IMR-90 (cell line): Measurements from ENCODE around the gene GPR35. TPM values are rescaled to one million over a fixed set of nuclear protein-coding genes. Genes with fewer than 3 reads are reported as not detected.

Experiments used
- ATAC-seq: fragments of 200-7000 bp; cut with Tn5 transposase; 2 replicates; pipeline ENCODE4 v1.9.1; 2020; ENCODE audit warnings: low read depth, mild to moderate bottlenecking, moderate library complexity
- BruUV-seq: library from RNA; stranded (reverse); fragments of 400-500 nt; replicated peaks from 2 replicates; lab custom pipeline; 2021; lab: Mats Ljungman, UMichigan
- CTCF ChIA-PET: fragments of 300-600 bp; formaldehyde crosslinking; extraction: SDS; loops from one replicate; lab custom pipeline; 2021; ENCODE audit warnings: antibody characterized with exemption; lab: Yijun Ruan, JAX
- POLR2A ChIA-PET: fragments of 300-600 bp; sonication (Branson Sonifier 250); formaldehyde crosslinking; loops from one replicate; lab custom pipeline; 2022; ENCODE audit warnings: antibody characterized with exemption; ENCODE audit not compliant: unreplicated experiment; lab: Charles Lee
- DNase-seq: peaks from one replicate; pipeline ENCODE4 v3.0.0; 2013
- H2AFZ ChIP-seq: replicated peaks from 2 replicates; pipeline ENCODE3; 2013; ENCODE audit warnings: low read length, mild to moderate bottlenecking; ENCODE audit not compliant: poor library complexity
- H2AK5ac ChIP-seq: 2 replicates; pipeline ENCODE4 v1.6.1; 2013; ENCODE audit warnings: low read depth, low read length, inconsistent platforms
- H2AK9ac ChIP-seq: replicated peaks from 2 replicates; pipeline ENCODE3; 2013; ENCODE audit warnings: mild to moderate bottlenecking, low read depth, low read length, moderate library complexity; ENCODE audit not compliant: poor library complexity
- H2BK120ac ChIP-seq: 2 replicates; pipeline ENCODE4 v1.6.1; 2013; ENCODE audit warnings: low read depth, low read length, inconsistent platforms
- H2BK15ac ChIP-seq: 3 replicates; pipeline ENCODE4 v1.6.1; 2013; ENCODE audit warnings: low read depth, low read length, inconsistent platforms
- H2BK20ac ChIP-seq: 2 replicates; pipeline ENCODE4 v1.6.1; 2013; ENCODE audit warnings: low read depth, mild to moderate bottlenecking, inconsistent platforms, low read length, moderate library complexity
- H2BK5ac ChIP-seq: 2 replicates; pipeline ENCODE4 v1.6.1; 2013; ENCODE audit warnings: mild to moderate bottlenecking, low read depth, low read length, inconsistent platforms; ENCODE audit not compliant: poor library complexity, severe bottlenecking
- H3K14ac ChIP-seq: replicated peaks from 2 replicates; pipeline ENCODE4 v1.6.1; 2013; ENCODE audit warnings: low read depth, low read length, inconsistent platforms
- H3K18ac ChIP-seq: 2 replicates; pipeline ENCODE4 v1.6.1; 2013; ENCODE audit warnings: low read depth, low read length, control low read depth
- H3K23ac ChIP-seq: 2 replicates; pipeline ENCODE4 v1.6.1; 2013; ENCODE audit warnings: low read depth, low read length, inconsistent platforms
- H3K27ac ChIP-seq: 2 replicates; pipeline ENCODE4 v1.5.1; 2013; ENCODE audit warnings: mild to moderate bottlenecking, control low read depth, low read length; ENCODE audit not compliant: insufficient read depth
- H3K27me3 ChIP-seq: 2 replicates; pipeline ENCODE4 v1.6.1; 2013; ENCODE audit warnings: low read length; ENCODE audit not compliant: control insufficient read depth, insufficient read depth
- H3K36me3 ChIP-seq: 2 replicates; pipeline ENCODE4 v1.6.1; 2013; ENCODE audit warnings: low read length, mixed read lengths; ENCODE audit not compliant: control insufficient read depth, insufficient read depth
- H3K4ac ChIP-seq: 2 replicates; pipeline ENCODE4 v1.6.1; 2013; ENCODE audit warnings: low read depth, low read length, inconsistent platforms
- H3K4me1 ChIP-seq: 2 replicates; pipeline ENCODE4 v1.6.1; 2013; ENCODE audit warnings: low read length, mixed read lengths; ENCODE audit not compliant: control insufficient read depth, insufficient read depth
- H3K4me2 ChIP-seq: 2 replicates; pipeline ENCODE4 v1.6.1; 2013; ENCODE audit warnings: low read depth, mild to moderate bottlenecking, control low read depth, low read length, moderate library complexity
- H3K4me3 ChIP-seq: 2 replicates; pipeline ENCODE4 v1.5.1; 2013; ENCODE audit warnings: low read depth, mild to moderate bottlenecking, control low read depth, low read length, moderate library complexity; ENCODE audit not compliant: insufficient read depth
- H3K56ac ChIP-seq: 2 replicates; pipeline ENCODE4 v1.6.1; 2013; ENCODE audit warnings: low read length, inconsistent platforms; ENCODE audit not compliant: insufficient read depth; ENCODE audit errors: extremely low read depth
- H3K79me1 ChIP-seq, 2 experiments: 2 replicates each; pipeline ENCODE4 v1.6.1; 2013; ENCODE audit warnings: low read length in 2 of 2, inconsistent platforms in 1 of 2, low read depth in 1 of 2
- H3K9ac ChIP-seq: 2 replicates; pipeline ENCODE4 v1.6.1; 2013; ENCODE audit warnings: low read depth, low read length, control low read depth
- H3K9me1 ChIP-seq: 2 replicates; pipeline ENCODE4 v1.6.1; 2013; ENCODE audit warnings: low read length, inconsistent platforms; ENCODE audit not compliant: insufficient read depth
- H3K9me3 ChIP-seq: 2 replicates; pipeline ENCODE4 v1.6.1; 2013; ENCODE audit warnings: low read length; ENCODE audit not compliant: control insufficient read depth, insufficient read depth
- H4K20me1 ChIP-seq: 2 replicates; pipeline ENCODE4 v1.6.1; 2013; ENCODE audit warnings: low read length, inconsistent platforms; ENCODE audit not compliant: insufficient read depth
- H4K5ac ChIP-seq: 2 replicates; pipeline ENCODE4 v1.6.1; 2013; ENCODE audit warnings: mild to moderate bottlenecking, low read depth, low read length, control low read depth
- H4K8ac ChIP-seq, 2 experiments: 2 replicates each; pipeline ENCODE4 v1.6.1; 2013; ENCODE audit warnings: low read depth in 2 of 2, low read length in 2 of 2, control low read depth in 1 of 2, inconsistent platforms in 1 of 2
- H4K91ac ChIP-seq: 2 replicates; pipeline ENCODE4 v1.6.1; 2013; ENCODE audit warnings: low read depth, low read length, inconsistent platforms; ENCODE audit not compliant: insufficient read depth
- CEBPB ChIP-seq: IDR thresholded peaks from 2 replicates; pipeline ENCODE4 v1.6.1; 2012; ENCODE audit warnings: low read depth, low read length, improper control_type of control experiment
- MAFK ChIP-seq: IDR thresholded peaks from 2 replicates; pipeline ENCODE4 v1.6.1; 2012; ENCODE audit warnings: low read depth, low read length, improper control_type of control experiment
- POLR2A ChIP-seq: IDR thresholded peaks from 2 replicates; pipeline ENCODE4 v1.6.1; 2012; ENCODE audit warnings: mild to moderate bottlenecking, low read depth, low read length
- RFX5 ChIP-seq: IDR thresholded peaks from 2 replicates; pipeline ENCODE4 v1.8.0; 2012; ENCODE audit warnings: low read depth, mild to moderate bottlenecking, low read length, moderate library complexity
- WGBS, 2 experiments: methylation state at CpG; one replicate each; pipeline versions ENCODE4 v1.1.5 to v1.1.7; 2013; ENCODE audit warnings: missing lambda C conversion rate in 2 of 2; ENCODE audit not compliant: insufficient read length in 1 of 2; ENCODE audit errors: extremely low coverage in 2 of 2; 5-methylcytosine and 5-hydroxymethylcytosine counted together
- dilution Hi-C: fragments of 300-500 bp; cut with HindIII; formaldehyde crosslinking; loops from one replicate; pipeline ENCODE4 v1.14.3; 2018; ENCODE audit warnings: low sequenced_read_pairs; ENCODE audit not compliant: unreplicated experiment
- in situ Hi-C: fragments of 300-500 bp; cut with MboI; formaldehyde crosslinking; loops from 3 replicates; pipeline ENCODE4 v1.14.3; 2019; ENCODE audit warnings: low sequenced_read_pairs, inconsistent platforms, mixed read lengths
- intact Hi-C: fragments of 100-400 bp; cut with micrococcal nuclease; formaldehyde crosslinking; loops from 2 replicates; pipeline ENCODE4 v1.10.0; 2022
- polyA plus RNA-seq, 3 experiments: library from polyadenylated mRNA; depleted of rRNA; stranded (reverse); fragments of >200 nt; gene quantifications; 2 replicates each; pipeline ENCODE4 v1.2.3, GENCODE V29; 2012; ENCODE audit warnings: low replicate concordance in 1 of 3
- total RNA-seq: library from RNA; depleted of rRNA; stranded (reverse); fragments of >200 nt; gene quantifications from 2 replicates; pipeline ENCODE4 v1.2.3, GENCODE V29; 2012

GPR35 gene
- total and polyA plus RNA-seq, 2 of the 4 experiments (the other 2 are of a cell fraction), result 0.31 TPM; not detected in 1

DNA sequence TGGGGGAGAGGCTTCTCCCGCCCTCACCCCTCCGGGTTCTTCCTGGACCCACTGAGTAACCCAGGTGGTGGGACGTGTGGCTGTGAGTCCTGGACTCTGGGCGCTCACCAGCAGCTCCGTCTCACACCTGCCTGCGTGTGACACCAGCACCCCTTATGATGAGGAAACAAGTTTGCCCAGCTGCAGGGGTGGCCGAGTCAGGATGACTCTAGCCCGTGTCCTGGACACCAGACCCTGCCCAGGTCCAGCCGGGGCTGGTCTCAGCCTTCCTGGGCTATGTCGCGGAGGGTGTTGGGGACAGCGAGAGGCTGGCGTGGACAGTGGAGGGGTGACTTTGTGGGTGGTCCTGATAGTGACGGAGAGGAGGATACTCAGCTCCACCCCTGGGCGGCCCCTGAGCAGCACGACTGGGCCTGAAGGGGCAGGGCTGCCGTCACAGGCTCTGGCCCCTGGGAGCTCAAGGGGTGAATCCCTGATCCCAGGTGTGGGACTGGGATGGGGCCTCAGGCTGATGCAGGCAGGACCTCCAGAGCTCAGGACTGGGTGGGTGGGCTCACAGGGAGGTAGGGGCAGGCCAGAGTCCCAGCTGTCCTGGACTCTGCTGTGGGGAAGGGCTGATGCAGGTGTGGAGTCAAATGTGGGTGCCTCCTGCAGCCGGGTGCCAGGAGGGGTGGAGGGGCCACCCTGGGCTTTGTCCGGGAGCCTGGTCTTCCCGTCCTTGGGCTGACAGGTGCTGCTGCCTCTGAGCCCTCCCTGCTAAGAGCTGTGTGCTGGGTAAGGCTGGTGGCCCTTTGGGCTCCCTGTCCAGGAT lies 3.7 kb downstream of the GPR35 start:
- TF ChIP-seq RFX5 (no peak), POLR2A (no peak), MAFK (no peak), CEBPB (no peak)
- no peak for DNase-seq
- no peak overlapping the region for H3K56ac ChIP-seq
- H2AK9ac ChIP-seq, result no peak overlapping the region
- no peak overlapping the region for H2AK5ac ChIP-seq
- H2BK20ac ChIP-seq, result no peak overlapping the region
- H3K9me3 ChIP-seq, result peaks cover 9% of the 10 kb centered on the region
- H3K18ac ChIP-seq, result no peak overlapping the region
- no peak overlapping the region for H3K27ac ChIP-seq
- dilution Hi-C loops, result no loop called here
- no TSS peak for BruUV-seq
- ChIA-PET POLR2A (no interaction called here), CTCF (no interaction called here)
- H3K79me1 ChIP-seq, result no peaks in the 10 kb centered on the region
- H3K23ac ChIP-seq, result no peak overlapping the region
- no peak overlapping the region for H3K4me3 ChIP-seq
- no peaks in the 10 kb centered on the region for H3K9me1 ChIP-seq
- H2AFZ ChIP-seq, result no peak overlapping the region
- no peak overlapping the region for H2BK15ac ChIP-seq
- no peak overlapping the region for H4K8ac ChIP-seq
- WGBS, 2 experiments, result 33% methylated on average over 10 of the region's 20 CpGs; no CpG with 5 or more reads in 1 of the 2 experiments
- H3K4ac ChIP-seq, result no peak overlapping the region
- H3K4me1 ChIP-seq, result peaks cover 2% of the 10 kb centered on the region; the same call in 1 of the 2 replicates
- H3K27me3 ChIP-seq, result peaks cover 12% of the 10 kb centered on the region; the same call in 1 of the 2 replicates
- in situ Hi-C loops, result no loop called here
- no peak for ATAC-seq
- no peak overlapping the region for H3K4me2 ChIP-seq
- no peak overlapping the region for H3K9ac ChIP-seq
- no peak overlapping the region for H4K5ac ChIP-seq
- no peaks in the 10 kb centered on the region for H3K36me3 ChIP-seq
- H2BK120ac ChIP-seq, result no peak overlapping the region
- no peak overlapping the region for H2BK5ac ChIP-seq
- H4K91ac ChIP-seq, result no peak overlapping the region
- H4K20me1 ChIP-seq, result no peaks in the 10 kb centered on the region
- intact Hi-C loops, result no loop called here
- no peak overlapping the region for H3K14ac ChIP-seq
